Measurements from ENCODE around the gene ABLIM2.

Gene ABLIM2

GRCh38 chr4:7963691-7964090, 194.9 kb downstream of the ABLIM2 start:
- Histone ChIP-seq H3K9me3 (ENCODE audit: control insufficient read depth, insufficient read depth, low read length) (no peaks in the 10 kb centered on the region), H3K4me1 (ENCODE audit: insufficient read depth, low read length) (peaks cover 33% of the 10 kb centered on the region), H3K9ac (ENCODE audit: low read depth, low read length) (no peak overlapping the region), H3K36me3 (ENCODE audit: insufficient read depth, low read length) (no peaks in the 10 kb centered on the region)

DNA sequence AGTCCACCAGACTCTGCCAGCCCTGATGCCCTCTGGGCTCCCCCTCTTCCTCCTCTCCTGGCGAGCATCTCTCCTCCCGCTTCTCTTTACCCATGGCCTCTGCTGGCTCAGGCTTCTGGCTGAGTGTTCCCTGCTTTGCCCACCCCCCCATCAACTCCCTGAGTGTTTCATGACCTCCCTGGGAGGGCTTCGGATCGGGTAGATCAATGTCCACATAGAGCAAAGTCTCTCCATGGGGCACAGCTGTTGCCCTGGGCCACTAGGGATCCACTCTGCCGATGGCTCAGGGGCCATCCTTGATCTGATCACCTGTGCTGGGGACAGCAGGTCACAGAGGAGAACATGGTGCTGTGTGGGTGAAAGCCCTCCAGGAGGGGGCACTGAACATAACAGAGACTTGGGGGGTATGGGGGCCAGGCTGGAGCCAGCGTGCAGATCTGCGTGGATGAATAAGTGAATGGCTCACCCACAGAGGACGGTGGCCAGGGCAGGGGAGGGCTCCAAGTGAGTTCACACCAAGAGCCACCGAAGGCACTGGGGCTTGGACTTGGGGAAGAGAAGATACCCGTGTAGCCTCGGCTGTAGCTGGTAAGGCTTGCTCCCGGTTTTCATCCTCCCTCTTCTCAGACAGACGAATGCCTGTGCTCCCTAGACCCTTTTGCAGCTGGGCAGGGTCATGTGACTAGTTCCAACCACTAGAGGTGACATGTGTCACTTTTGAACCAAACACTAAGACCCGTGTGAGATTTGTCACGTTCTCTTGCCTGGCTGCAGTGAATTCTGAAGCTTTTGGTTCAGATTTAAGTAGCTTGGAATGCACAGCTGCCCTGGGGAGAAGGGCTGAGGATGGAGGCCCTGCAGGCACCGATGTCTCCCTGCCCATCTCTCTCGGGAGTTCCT, 195.8 kb downstream of the ABLIM2 start:
- Histone ChIP-seq H3K36me3 (ENCODE audit: insufficient read depth, low read length) (no peaks in the 10 kb centered on the region), H3K9ac (ENCODE audit: low read depth, low read length) (no peak overlapping the region), H3K9me3 (ENCODE audit: control insufficient read depth, insufficient read depth, low read length) (no peaks in the 10 kb centered on the region), H3K4me1 (ENCODE audit: insufficient read depth, low read length) (peaks cover 30% of the 10 kb centered on the region)

GRCh38 chr4:7960790-7961655, 197.6 kb downstream of the ABLIM2 start:
- no peaks in the 10 kb centered on the region for H3K36me3 ChIP-seq (ENCODE audit: insufficient read depth, low read length)
- no peak overlapping the region for H3K9ac ChIP-seq (ENCODE audit: low read depth, low read length)
- H3K9me3 ChIP-seq (ENCODE audit: control insufficient read depth, insufficient read depth, low read length): no peaks in the 10 kb centered on the region
- H3K4me1 ChIP-seq (ENCODE audit: insufficient read depth, low read length): peaks cover 28% of the 10 kb centered on the region

DNA sequence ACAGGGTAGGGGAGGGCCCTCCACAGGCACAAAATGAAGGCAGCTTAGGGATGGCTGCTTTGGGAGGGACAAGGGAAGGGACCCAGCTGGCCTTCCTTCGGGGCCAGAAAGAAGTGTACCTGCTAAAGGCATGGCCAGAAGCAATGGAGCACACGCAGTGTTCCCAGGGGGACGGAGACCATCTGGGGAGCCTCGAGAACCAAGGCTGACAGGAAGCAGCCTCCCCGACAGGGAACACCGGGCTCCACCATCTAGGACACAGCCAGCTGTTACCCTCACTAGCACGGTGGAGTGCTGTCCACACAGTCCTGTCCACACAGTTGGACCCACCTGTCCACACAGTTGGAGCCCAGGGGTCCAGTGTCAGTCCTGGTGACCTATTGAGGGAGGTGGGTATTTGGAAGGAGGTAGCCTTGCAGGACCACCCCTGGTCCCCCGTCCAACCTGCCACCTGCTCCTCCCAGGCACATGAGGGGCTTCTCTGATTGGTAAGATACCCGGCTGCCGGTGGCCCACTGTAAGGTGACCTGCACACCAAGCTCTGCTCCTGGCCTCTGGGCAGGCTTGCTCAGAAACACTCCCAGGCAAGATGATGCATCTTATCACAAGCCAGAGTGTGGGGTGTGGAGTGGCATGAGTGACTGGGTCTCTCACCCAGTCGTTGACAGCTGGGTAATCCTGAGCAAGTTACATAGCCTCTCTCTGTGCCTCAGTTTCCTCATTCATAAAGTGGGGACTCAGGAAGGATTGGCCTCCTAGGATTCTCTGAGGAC, 198.4 kb downstream of the ABLIM2 start:
- no peaks in the 10 kb centered on the region for H3K9me3 ChIP-seq (ENCODE audit: control insufficient read depth, insufficient read depth, low read length)
- H3K36me3 ChIP-seq (ENCODE audit: insufficient read depth, low read length): no peaks in the 10 kb centered on the region
- H3K9ac ChIP-seq (ENCODE audit: low read depth, low read length): no peak overlapping the region
- peaks cover 26% of the 10 kb centered on the region for H3K4me1 ChIP-seq (ENCODE audit: insufficient read depth, low read length)

DNA sequence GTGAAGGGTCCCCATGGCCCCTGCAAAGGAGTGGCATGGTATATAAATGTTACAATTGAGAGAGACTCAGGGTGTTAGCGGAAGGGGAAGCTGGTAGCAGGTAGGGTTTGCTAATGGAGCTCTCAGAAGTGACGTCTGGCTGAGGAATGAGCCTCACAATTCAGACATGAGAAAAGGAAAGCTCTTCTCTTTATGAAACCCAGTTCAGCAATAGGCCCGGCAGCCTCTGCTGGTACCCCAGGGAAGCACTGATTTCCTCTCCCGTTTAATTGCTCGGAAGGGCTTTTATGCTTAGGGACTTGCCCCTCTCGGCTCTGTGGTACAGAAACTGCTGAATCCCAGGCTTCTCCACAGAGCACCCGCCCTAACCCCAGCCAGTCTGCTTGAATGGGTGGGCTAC, 199.5 kb downstream of the ABLIM2 start:
- H3K36me3 ChIP-seq (ENCODE audit: insufficient read depth, low read length): no peaks in the 10 kb centered on the region
- no peaks in the 10 kb centered on the region for H3K9me3 ChIP-seq (ENCODE audit: control insufficient read depth, insufficient read depth, low read length)
- H3K4me1 ChIP-seq (ENCODE audit: insufficient read depth, low read length): peaks cover 20% of the 10 kb centered on the region
- H3K9ac ChIP-seq (ENCODE audit: low read depth, low read length): no peak overlapping the region

DNA sequence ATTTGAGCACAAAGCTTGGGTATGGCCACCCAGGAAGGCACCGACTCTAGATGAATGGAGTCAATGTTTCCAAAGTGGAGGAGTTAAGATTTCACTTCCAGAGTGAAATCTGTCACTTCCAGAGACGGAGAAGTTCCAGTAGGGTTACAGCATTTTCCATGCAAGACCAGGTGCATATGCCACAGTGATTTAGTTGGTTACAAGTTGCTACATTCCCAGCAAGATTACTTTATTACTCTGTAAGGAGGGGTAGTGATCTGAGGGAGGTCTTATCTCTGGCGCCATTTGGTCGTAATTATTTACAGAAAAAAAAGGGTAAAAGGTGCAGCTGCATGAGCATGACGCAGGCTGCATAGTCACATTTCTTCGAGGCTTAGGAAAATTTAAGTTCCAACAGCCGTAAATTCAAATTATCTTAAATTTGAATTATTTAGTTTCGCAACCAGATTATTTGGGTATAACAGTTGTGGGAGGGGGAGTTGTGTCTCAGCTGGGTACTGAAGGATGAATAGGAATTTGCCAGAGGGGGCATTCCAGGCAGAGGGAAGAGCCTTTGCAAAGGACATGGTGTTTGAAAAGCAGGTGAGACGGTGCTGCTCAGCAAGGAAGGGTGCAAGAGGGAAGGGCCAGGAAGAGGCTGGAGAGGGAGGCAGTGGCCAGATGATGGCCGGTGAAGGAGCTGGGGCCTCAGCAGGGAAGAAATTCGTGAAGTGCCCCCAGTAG, 201.5 kb downstream of the ABLIM2 start:
- H3K9ac ChIP-seq (ENCODE audit: low read depth, low read length): no peak overlapping the region
- H3K9me3 ChIP-seq (ENCODE audit: control insufficient read depth, insufficient read depth, low read length): no peaks in the 10 kb centered on the region
- H3K4me1 ChIP-seq (ENCODE audit: insufficient read depth, low read length): peaks cover 20% of the 10 kb centered on the region
- no peaks in the 10 kb centered on the region for H3K36me3 ChIP-seq (ENCODE audit: insufficient read depth, low read length)

GRCh38 chr4:7956270-7956808, 202.3 kb downstream of the ABLIM2 start:
- H3K9me3 ChIP-seq (ENCODE audit: control insufficient read depth, insufficient read depth, low read length): no peaks in the 10 kb centered on the region
- peaks cover 20% of the 10 kb centered on the region for H3K4me1 ChIP-seq (ENCODE audit: insufficient read depth, low read length)
- no peaks in the 10 kb centered on the region for H3K36me3 ChIP-seq (ENCODE audit: insufficient read depth, low read length)
- no peak overlapping the region for H3K9ac ChIP-seq (ENCODE audit: low read depth, low read length)

DNA sequence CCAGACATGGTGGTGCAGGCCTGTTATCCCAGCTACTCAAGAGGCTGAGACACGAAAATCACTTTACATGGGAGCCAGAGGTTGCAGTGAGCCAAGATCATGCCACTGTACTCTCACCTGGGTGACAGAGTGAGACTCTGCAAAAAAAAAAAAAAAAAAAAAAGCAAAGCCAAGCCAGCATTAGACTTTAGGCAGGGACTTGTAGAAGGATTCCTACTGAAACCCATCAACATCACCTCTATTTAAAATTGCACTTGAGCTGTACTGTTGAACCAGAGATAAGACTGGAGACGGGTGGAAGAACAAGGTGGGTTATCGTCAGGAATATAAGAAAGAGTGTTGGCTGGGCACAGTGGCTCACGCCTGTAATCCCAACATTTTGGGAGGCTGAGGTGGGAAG, 203.2 kb downstream of the ABLIM2 start:
- H3K9ac ChIP-seq (ENCODE audit: low read depth, low read length): no peak overlapping the region
- H3K4me1 ChIP-seq (ENCODE audit: insufficient read depth, low read length): peaks cover 11% of the 10 kb centered on the region
- H3K9me3 ChIP-seq (ENCODE audit: control insufficient read depth, insufficient read depth, low read length): peaks cover 3% of the 10 kb centered on the region; the same call in 1 of the 2 replicates

GRCh38 chr4:7952615-7953014, 206.0 kb downstream of the ABLIM2 start:
- Histone ChIP-seq H3K9me3 (ENCODE audit: control insufficient read depth, insufficient read depth, low read length) (peaks cover 3% of the 10 kb centered on the region; the same call in 1 of the 2 replicates), H3K4me1 (ENCODE audit: insufficient read depth, low read length) (peaks cover 5% of the 10 kb centered on the region; the same call in 1 of the 2 replicates), H3K9ac (ENCODE audit: low read depth, low read length) (no peak overlapping the region), H3K36me3 (ENCODE audit: insufficient read depth, low read length) (no peaks in the 10 kb centered on the region)

More for the DNA sequence above, 203.2 kb downstream of the ABLIM2 start:
- no peaks in the 10 kb centered on the region for H3K36me3 ChIP-seq (ENCODE audit: insufficient read depth, low read length)

DNA sequence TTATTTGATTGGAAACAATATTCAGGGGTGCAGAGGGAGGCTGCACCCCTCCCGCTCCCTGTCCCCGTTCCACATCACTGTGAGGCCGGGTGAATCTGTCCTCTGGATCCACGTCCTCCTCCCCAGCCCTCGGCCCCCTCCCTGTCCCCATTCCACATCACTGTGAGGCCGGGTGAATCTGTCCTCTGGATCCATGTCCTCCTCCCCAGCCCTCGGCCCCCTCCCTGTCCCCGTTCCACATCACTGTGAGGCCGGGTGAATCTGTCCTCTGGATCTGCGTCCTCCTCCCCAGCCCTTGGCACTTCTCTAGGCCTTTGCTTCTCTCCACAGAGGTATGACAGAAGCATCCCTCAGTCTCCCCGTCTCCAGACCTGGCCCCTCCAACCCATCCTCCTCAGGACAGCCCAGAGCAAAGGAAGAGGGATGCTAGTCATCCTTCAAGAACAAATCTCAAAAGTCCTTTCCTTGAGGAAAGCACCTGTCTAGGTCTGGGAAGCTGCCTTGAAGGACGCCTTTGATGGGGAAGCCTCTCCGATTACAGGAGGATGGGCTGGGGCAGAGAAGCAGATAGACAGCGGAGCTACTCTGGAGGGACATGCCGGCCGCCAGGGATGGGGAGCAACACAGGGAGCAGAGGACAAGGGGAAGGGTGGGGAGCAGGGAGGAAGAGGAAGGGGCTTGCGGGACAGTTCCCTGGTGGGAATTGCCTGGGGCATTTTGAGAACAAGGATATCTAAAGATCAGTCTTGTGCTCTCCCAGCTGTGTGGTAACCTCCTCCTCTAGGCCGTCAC, 208.1 kb downstream of the ABLIM2 start:
- no peaks in the 10 kb centered on the region; the same call in 1 of the 2 replicates for H3K4me1 ChIP-seq (ENCODE audit: insufficient read depth, low read length)
- no peak overlapping the region for H3K9ac ChIP-seq (ENCODE audit: low read depth, low read length)
- H3K36me3 ChIP-seq (ENCODE audit: insufficient read depth, low read length): no peaks in the 10 kb centered on the region
- peaks cover 3% of the 10 kb centered on the region; the same call in 1 of the 2 replicates for H3K9me3 ChIP-seq (ENCODE audit: control insufficient read depth, insufficient read depth, low read length)

DNA sequence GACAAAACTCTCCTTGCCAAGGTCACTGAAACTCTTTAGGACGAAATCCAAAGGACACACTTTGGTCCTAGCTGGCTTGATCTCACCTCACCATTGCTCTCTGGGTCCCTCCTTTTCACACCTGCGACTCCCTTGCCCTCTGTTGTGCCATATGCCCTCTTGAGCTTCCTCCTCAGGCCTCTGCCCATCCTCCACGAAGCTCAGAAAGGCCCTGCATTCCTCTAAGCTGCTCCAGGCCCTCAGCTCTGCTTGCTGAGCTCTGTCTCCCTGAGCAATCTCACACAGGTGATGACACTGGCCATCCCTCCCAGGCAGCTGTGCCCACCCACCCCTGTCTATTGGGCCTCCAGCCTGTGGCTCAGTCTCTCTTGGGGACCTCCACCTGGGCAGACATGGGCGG, 208.9 kb downstream of the ABLIM2 start:
- H3K9ac ChIP-seq (ENCODE audit: low read depth, low read length): no peak overlapping the region
- H3K36me3 ChIP-seq (ENCODE audit: insufficient read depth, low read length): no peaks in the 10 kb centered on the region
- no peaks in the 10 kb centered on the region; the same call in 1 of the 2 replicates for H3K4me1 ChIP-seq (ENCODE audit: insufficient read depth, low read length)
- peaks cover 3% of the 10 kb centered on the region; the same call in 1 of the 2 replicates for H3K9me3 ChIP-seq (ENCODE audit: control insufficient read depth, insufficient read depth, low read length)

- H3K9ac ChIP-seq (ENCODE audit: low read depth, low read length): no peak overlapping the region
- peaks cover 3% of the 10 kb centered on the region; the same call in 1 of the 2 replicates for H3K9me3 ChIP-seq (ENCODE audit: control insufficient read depth, insufficient read depth, low read length)
- no peaks in the 10 kb centered on the region; the same call in 1 of the 2 replicates for H3K4me1 ChIP-seq (ENCODE audit: insufficient read depth, low read length)
- no peaks in the 10 kb centered on the region for H3K36me3 ChIP-seq (ENCODE audit: insufficient read depth, low read length)
These were observed 210.7 kb downstream of the ABLIM2 start for GRCh38 chr4:7947927-7948326.

Data from ES-I3 (cell line).